ENCODE results near the gene CABP4.

- TF ChIP-seq, protein P1, sequence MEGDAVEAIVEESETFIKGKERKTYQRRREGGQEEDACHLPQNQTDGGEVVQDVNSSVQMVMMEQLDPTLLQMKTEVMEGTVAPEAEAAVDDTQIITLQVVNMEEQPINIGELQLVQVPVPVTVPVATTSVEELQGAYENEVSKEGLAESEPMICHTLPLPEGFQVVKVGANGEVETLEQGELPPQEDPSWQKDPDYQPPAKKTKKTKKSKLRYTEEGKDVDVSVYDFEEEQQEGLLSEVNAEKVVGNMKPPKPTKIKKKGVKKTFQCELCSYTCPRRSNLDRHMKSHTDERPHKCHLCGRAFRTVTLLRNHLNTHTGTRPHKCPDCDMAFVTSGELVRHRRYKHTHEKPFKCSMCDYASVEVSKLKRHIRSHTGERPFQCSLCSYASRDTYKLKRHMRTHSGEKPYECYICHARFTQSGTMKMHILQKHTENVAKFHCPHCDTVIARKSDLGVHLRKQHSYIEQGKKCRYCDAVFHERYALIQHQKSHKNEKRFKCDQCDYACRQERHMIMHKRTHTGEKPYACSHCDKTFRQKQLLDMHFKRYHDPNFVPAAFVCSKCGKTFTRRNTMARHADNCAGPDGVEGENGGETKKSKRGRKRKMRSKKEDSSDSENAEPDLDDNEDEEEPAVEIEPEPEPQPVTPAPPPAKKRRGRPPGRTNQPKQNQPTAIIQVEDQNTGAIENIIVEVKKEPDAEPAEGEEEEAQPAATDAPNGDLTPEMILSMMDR (IDR thresholded peaks at IDR 0.05 in 2 of 3, conservative IDR thresholded peaks at IDR 0.05 in 1 of 3; ENCODE audit: control insufficient read depth in 2 of 3, extremely low read depth in 1 of 3, insufficient read depth in 1 of 3, low read depth in 3 of 3, low read length in 3 of 3), result no peak
- TF ChIP-seq BMI1 (IDR thresholded peaks at IDR 0.05; ENCODE audit: borderline replicate concordance) (no peak), YY1 (IDR thresholded peaks at IDR 0.05; ENCODE audit: low read depth, low read length) (no peak), NFIC (IDR thresholded peaks at IDR 0.05; ENCODE audit: low read depth, low read length) (no peak), ZNF217 (IDR thresholded peaks at IDR 0.05) (no peak), TARDBP (IDR thresholded peaks at IDR 0.05; ENCODE audit: borderline replicate concordance) (no peak), NFYB (IDR thresholded peaks at IDR 0.05; ENCODE audit: insufficient read depth, low read depth, low read length) (no peak), NBN (IDR thresholded peaks at IDR 0.05) (no peak), RUNX3 (IDR thresholded peaks at IDR 0.05; ENCODE audit: low read length) (no peak), ETV6 (conservative IDR thresholded peaks at IDR 0.05 in 1 of 2, IDR thresholded peaks at IDR 0.05 in 1 of 2; ENCODE audit: borderline replicate concordance in 1 of 2, low read depth in 1 of 2) (no peak)
- TF ChIP-seq, protein P2, sequence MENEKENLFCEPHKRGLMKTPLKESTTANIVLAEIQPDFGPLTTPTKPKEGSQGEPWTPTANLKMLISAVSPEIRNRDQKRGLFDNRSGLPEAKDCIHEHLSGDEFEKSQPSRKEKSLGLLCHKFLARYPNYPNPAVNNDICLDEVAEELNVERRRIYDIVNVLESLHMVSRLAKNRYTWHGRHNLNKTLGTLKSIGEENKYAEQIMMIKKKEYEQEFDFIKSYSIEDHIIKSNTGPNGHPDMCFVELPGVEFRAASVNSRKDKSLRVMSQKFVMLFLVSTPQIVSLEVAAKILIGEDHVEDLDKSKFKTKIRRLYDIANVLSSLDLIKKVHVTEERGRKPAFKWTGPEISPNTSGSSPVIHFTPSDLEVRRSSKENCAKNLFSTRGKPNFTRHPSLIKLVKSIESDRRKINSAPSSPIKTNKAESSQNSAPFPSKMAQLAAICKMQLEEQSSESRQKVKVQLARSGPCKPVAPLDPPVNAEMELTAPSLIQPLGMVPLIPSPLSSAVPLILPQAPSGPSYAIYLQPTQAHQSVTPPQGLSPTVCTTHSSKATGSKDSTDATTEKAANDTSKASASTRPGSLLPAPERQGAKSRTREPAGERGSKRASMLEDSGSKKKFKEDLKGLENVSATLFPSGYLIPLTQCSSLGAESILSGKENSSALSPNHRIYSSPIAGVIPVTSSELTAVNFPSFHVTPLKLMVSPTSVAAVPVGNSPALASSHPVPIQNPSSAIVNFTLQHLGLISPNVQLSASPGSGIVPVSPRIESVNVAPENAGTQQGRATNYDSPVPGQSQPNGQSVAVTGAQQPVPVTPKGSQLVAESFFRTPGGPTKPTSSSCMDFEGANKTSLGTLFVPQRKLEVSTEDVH (IDR thresholded peaks at IDR 0.05; ENCODE audit: low read depth, partially characterized antibody), result no peak
Observed at GRCh38 chr11:67496113-67496512, 41.0 kb downstream of the CABP4 start.

All from GM12878 (cell line).